ENCODE data around the gene CPB2. TPM values are rescaled to one million over a fixed set of nuclear protein-coding genes. Genes with fewer than 3 reads are reported as not detected.

The CPB2 gene
- total and polyA plus RNA-seq, 9 of the 15 experiments (the other 6 are each of a cell fraction or from before 2014, with no cell fraction given), result 0.03 to 0.16 (median 0.07) TPM; not detected in 6

- H3K9me3 ChIP-seq (replicated peaks; ENCODE audit: control insufficient read depth, insufficient read depth, low read depth, low read length), result no peaks in the 10 kb centered on the region
- H3K9me1 ChIP-seq (ENCODE audit: control insufficient read depth, insufficient read depth, low read length), result no peaks in the 10 kb centered on the region
- CTCF ChIA-PET (ENCODE audit: low intra/inter-chr PET ratio), result no interaction called here
- H3K9ac ChIP-seq (ENCODE audit: insufficient read depth in 1 of 2, low read depth in 2 of 2, low read length in 2 of 2), result no peak overlapping the region
- no TSS peak for BruUV-seq (replicated peaks)
- H3K27ac ChIP-seq (ENCODE audit: extremely low read depth, low read depth, low read length), result no peak overlapping the region
- DNase-seq (ENCODE audit: extremely low read depth in 1 of 4, low spot score in 3 of 4) (no peak), FAIRE-seq (no peak), ATAC-seq (no peak)
- POLR2A ChIA-PET, result no interaction called here
- H3K4me2 ChIP-seq (ENCODE audit: insufficient read depth, low read length), result no peak overlapping the region
- H3K4me1 ChIP-seq (replicated peaks in 1 of 2; ENCODE audit: control insufficient read depth in 2 of 2, insufficient read depth in 2 of 2, low read length in 2 of 2), result no peaks in the 10 kb centered on the region
- no peak overlapping the region for H2AFZ ChIP-seq (ENCODE audit: low read depth, low read length)
- no peak for TF ChIP-seq ILK (tag; IDR thresholded peaks at IDR 0.05; ENCODE audit: borderline replicate concordance, low read depth)
- TF ChIP-seq MAFG (tag; conservative IDR thresholded peaks at IDR 0.05), result 0 out of 2 replicates have a peak, but pooled peaks have one; percentile 14
- no peak for TF ChIP-seq NONO (IDR thresholded peaks at IDR 0.05; ENCODE audit: low read depth in 2 of 2, low read length in 1 of 2)
- TF ChIP-seq RCOR1 (IDR thresholded peaks at IDR 0.05; ENCODE audit: borderline replicate concordance in 1 of 2, low read depth in 2 of 2, low read length in 2 of 2), result no peak
- TF ChIP-seq C11orf30 (IDR thresholded peaks at IDR 0.05; ENCODE audit: low read depth), result peak; percentile 12; the same call in 1 of the 2 replicates
- peak; percentile 38; the same call in 1 of the 2 replicates for TF ChIP-seq ZNF316 (IDR thresholded peaks at IDR 0.05)
- no peaks in the 10 kb centered on the region for H3K27me3 ChIP-seq (ENCODE audit: control insufficient read depth in 2 of 2, insufficient read depth in 2 of 2, low read length in 2 of 2)
- in situ Hi-C loops (cut with MboI), result loop anchor here (10.0 kb wide), 1 partner anchor 141 kb away; no protein-coding TSS in a partner anchor
- 0 out of 3 replicates have a peak, but pooled peaks cover 2% of the 10 kb centered on the region for H3K79me2 ChIP-seq (ENCODE audit: control insufficient read depth, insufficient read depth, low read length)
- WGBS (ENCODE audit: insufficient coverage, low coverage, missing lambda C conversion rate), result 92% methylated on average over 7 of the region's 7 CpGs
- H3K36me3 ChIP-seq (ENCODE audit: control insufficient read depth, insufficient read depth, low read length), result peaks cover 94% of the 10 kb centered on the region
- H3K4me3 ChIP-seq, result no peak overlapping the region
- H4K20me1 ChIP-seq (replicated peaks; ENCODE audit: control insufficient read depth, insufficient read depth, low read length), result no peaks in the 10 kb centered on the region
- intact Hi-C loops (cut with micrococcal nuclease), result no loop called here
These were observed 49.4 kb upstream of the CPB2 start for GRCh38 chr13:46154136-46154801.
